ENCODE results near the gene GART. TPM values are rescaled to one million over a fixed set of nuclear protein-coding genes. Genes with fewer than 3 reads are reported as not detected.

The GART gene
- total and polyA plus RNA-seq, 2 of the 8 experiments (the other 6 are each of a cell fraction or from before 2014, with no cell fraction given): 23.1 to 231 TPM

GRCh38 chr21:33488936-33489335 lies 53.0 kb downstream of the GART start:
- Histone ChIP-seq H3K4ac (replicated peaks; ENCODE audit: insufficient read length, low read depth, low read length) (no peak overlapping the region), H3K36me3 (ENCODE audit: control insufficient read depth in 2 of 4, insufficient read depth in 4 of 4, low read length in 3 of 4) (peaks cover 0 to 8% (median 0%) of the 10 kb centered on the region in 4 experiments; a peak in 2 of 8 replicates), H2BK5ac (ENCODE audit: low read depth, low read length) (no peak overlapping the region), H3K9ac (replicated peaks in 1 of 4; ENCODE audit: extremely low read depth in 1 of 4, low read depth in 3 of 4, low read length in 3 of 4) (no peak overlapping the region), H3K9me3 (ENCODE audit: insufficient read depth in 2 of 2, low read depth in 1 of 2, low read length in 1 of 2) (no peaks in the 10 kb centered on the region), H3K27me3 (replicated peaks in 1 of 4; ENCODE audit: control insufficient read depth in 3 of 4, extremely low read depth in 1 of 4, insufficient read depth in 3 of 4, low read length in 3 of 4) (no peaks in the 10 kb centered on the region), H2BK120ac (replicated peaks; ENCODE audit: low read depth, low read length) (no peak overlapping the region), H4K8ac (ENCODE audit: extremely low read depth, insufficient read depth, low read length) (no peak overlapping the region), H3K79me1 (ENCODE audit: low read depth, low read length) (no peaks in the 10 kb centered on the region), H3K4me1 (replicated peaks in 1 of 4; ENCODE audit: control insufficient read depth in 3 of 4, insufficient read depth in 4 of 4, low read length in 3 of 4) (no peaks in the 10 kb centered on the region), H3K27ac (ENCODE audit: low read depth, low read length) (no peak overlapping the region), H4K5ac (ENCODE audit: insufficient read length, low read depth, low read length) (no peak overlapping the region), H3K14ac (ENCODE audit: insufficient read length) (no peak overlapping the region), H2AK5ac (ENCODE audit: low read depth, low read length) (no peak overlapping the region), H2BK15ac (ENCODE audit: low read length) (no peak overlapping the region), H3K18ac (ENCODE audit: extremely low read depth, low read length) (no peak overlapping the region), H4K91ac (replicated peaks; ENCODE audit: insufficient read length, low read length) (no peak overlapping the region), H2BK12ac (ENCODE audit: low read depth, low read length) (no peak overlapping the region), H3K23ac (ENCODE audit: insufficient read length) (no peak overlapping the region), H3K56ac (replicated peaks; ENCODE audit: insufficient read length, low read depth, low read length) (no peak overlapping the region), H2AFZ (ENCODE audit: low read length) (no peak overlapping the region), H4K20me1 (replicated peaks in 1 of 2; ENCODE audit: control insufficient read depth in 1 of 2, insufficient read depth in 2 of 2, low read length in 2 of 2) (no peaks in the 10 kb centered on the region), H2BK20ac (ENCODE audit: low read length) (no peak overlapping the region), H3K4me3 (ENCODE audit: extremely low read depth in 1 of 4, insufficient read depth in 2 of 4, low read depth in 3 of 4, low read length in 4 of 4) (no peak overlapping the region), H3K23me2 (ENCODE audit: low read depth, low read length) (peaks cover 7% of the 10 kb centered on the region), H3K4me2 (ENCODE audit: insufficient read depth in 1 of 2, low read depth in 2 of 2, low read length in 2 of 2) (no peak overlapping the region), H3K79me2 (ENCODE audit: control insufficient read depth in 1 of 2, insufficient read depth in 2 of 2, low read length in 2 of 2) (no peaks in the 10 kb centered on the region)
- WGBS, 2 experiments (ENCODE audit: extremely low coverage in 1 of 2, insufficient coverage in 1 of 2, insufficient read length in 1 of 2, insufficient replicate concordance in 2 of 2, low coverage in 1 of 2, low lambda C conversion rate in 2 of 2, missing lambda C conversion rate in 1 of 2): 95% methylated on average over 4 of the region's 4 CpGs; no CpG with 5 or more reads in 1 of the 2 experiments
- FAIRE-seq: no peak
- POLR2A ChIA-PET (ENCODE audit: partially characterized antibody): interaction anchor here (0.6 kb wide), 1 partner anchor 1595 kb away, joined by 3 read pairs; no protein-coding TSS in a partner anchor
- CTCF ChIA-PET (ENCODE audit: partially characterized antibody): interaction anchor here (0.6 to 1.5 kb wide), 3 partner anchors 9 to 115 kb away, joined by 3 to 4 read pairs (median 3); partner anchors contain the start of gene TMEM50B
- no peak for DNase-seq (ENCODE audit: low read depth in 1 of 2, low spot score in 2 of 2)
- TF ChIP-seq YY1 (IDR thresholded peaks at IDR 0.05; ENCODE audit: low read depth, low read length) (no peak), TCF12 (IDR thresholded peaks at IDR 0.05; ENCODE audit: low read depth, low read length) (no peak), GABPA (IDR thresholded peaks at IDR 0.05; ENCODE audit: borderline replicate concordance, insufficient read depth, low read length) (no peak), JUN (IDR thresholded peaks at IDR 0.05; ENCODE audit: low read depth, low read length) (no peak)
